MCF 10A (cell line): ENCODE measurements around the gene WDR27. TPM values are rescaled to one million over a fixed set of nuclear protein-coding genes. Genes with fewer than 3 reads are reported as not detected.

Experiments
- BruUV-seq: library from RNA; stranded (reverse); fragments of 400-500 nt; replicated peaks from 2 replicates; lab custom pipeline; 2021; lab: Mats Ljungman, UMichigan
- CTCF ChIA-PET: fragments of 300-600 bp; sonication (Branson Sonifier 250); formaldehyde crosslinking; extraction: SDS; loops from one replicate; lab custom pipeline; 2021; ENCODE audit warnings: antibody characterized with exemption, inconsistent platforms; lab: Yijun Ruan, JAX
- POLR2A ChIA-PET: fragments of 300-600, 350-650 bp; sonication (Branson Sonifier 250); formaldehyde crosslinking; extraction: SDS; loops from one replicate; lab custom pipeline; 2020; ENCODE audit warnings: antibody characterized with exemption, inconsistent platforms; lab: Yijun Ruan, JAX
- DNase-seq: peaks from one replicate; pipeline ENCODE4 v3.0.0-alpha.2; 2018; ENCODE audit not compliant: unreplicated experiment
- H3K27ac Mint-ChIP-seq: one replicate; pipeline ENCODE4 v1.8.0; 2022; ENCODE audit warnings: mild to moderate bottlenecking, low read depth, mixed read lengths; ENCODE audit not compliant: unreplicated experiment
- H3K27me3 Mint-ChIP-seq: one replicate; pipeline ENCODE4 v1.8.0; 2022; ENCODE audit warnings: mixed read lengths; ENCODE audit not compliant: insufficient read depth, unreplicated experiment
- H3K36me3 Mint-ChIP-seq: one replicate; pipeline ENCODE4 v1.8.0; 2022; ENCODE audit warnings: mild to moderate bottlenecking, moderate library complexity, mixed read lengths; ENCODE audit not compliant: insufficient read depth, unreplicated experiment
- H3K4me1 Mint-ChIP-seq: one replicate; pipeline ENCODE4 v1.8.0; 2022; ENCODE audit warnings: mixed read lengths; ENCODE audit not compliant: insufficient read depth, unreplicated experiment
- H3K4me3 Mint-ChIP-seq: one replicate; pipeline ENCODE4 v1.8.0; 2022; ENCODE audit warnings: mild to moderate bottlenecking, moderate library complexity, mixed read lengths; ENCODE audit not compliant: unreplicated experiment
- H3K9me3 Mint-ChIP-seq: one replicate; pipeline ENCODE4 v1.8.0; 2022; ENCODE audit warnings: mixed read lengths; ENCODE audit not compliant: unreplicated experiment
- intact Hi-C: fragments of 100-400 bp; cut with micrococcal nuclease; formaldehyde crosslinking; loops from 2 replicates; pipeline ENCODE4 v1.14.1; 2022
- total RNA-seq: library from RNA; stranded (reverse); gene quantifications from 2 replicates; pipeline ENCODE4 v1.2.3, GENCODE V29; 2022
- TF ChIP-seq, protein P1 (sequence below): fragments of 200-600 bp; IDR thresholded peaks from one replicate; pipeline ENCODE4 v1.8.0; 2022; ENCODE audit warnings: antibody characterized with exemption, mild to moderate bottlenecking; ENCODE audit not compliant: unreplicated experiment

The WDR27 gene
- total RNA-seq, 1 experiment from 2014 or later: 80.6 TPM

DNA sequence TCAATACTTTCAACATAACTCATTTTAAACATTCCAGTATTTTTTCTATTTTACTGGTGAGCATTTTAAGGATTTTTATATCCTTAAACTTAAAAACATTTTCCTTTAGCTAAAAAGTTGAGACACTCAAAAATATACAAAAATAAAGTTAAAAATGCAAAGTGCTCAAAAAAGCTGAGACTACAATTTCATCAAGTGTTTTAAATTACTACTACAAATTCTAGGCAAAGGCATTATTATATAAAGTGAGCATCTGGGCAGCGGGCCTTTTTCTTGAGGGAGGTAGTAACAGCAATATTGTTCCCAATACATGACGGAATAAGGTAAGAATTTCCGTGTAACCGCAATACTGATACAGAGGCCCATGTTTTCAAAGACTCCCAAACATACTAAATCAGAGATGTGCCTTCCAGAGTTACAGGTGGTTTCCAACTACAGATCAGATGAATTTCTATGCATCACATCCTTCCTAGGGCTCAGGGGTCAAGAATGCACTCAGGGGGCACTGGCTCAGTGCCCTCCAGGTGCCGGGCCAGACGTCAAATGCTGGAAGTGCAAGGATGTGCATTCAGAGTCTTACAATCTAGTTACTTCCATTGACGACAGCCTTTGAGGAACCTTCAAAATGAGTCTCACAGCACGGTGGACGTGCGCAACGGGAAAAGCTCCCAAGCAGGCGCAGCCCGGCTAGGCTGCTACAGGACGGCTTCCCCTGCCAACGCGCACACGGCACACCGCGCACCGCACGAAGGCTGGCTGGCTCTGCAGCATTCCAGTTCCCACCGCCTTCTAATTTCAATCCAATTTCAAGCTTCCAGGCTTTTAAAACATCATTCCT, 20.8 kb upstream of the WDR27 start:
- TF ChIP-seq, protein P1, sequence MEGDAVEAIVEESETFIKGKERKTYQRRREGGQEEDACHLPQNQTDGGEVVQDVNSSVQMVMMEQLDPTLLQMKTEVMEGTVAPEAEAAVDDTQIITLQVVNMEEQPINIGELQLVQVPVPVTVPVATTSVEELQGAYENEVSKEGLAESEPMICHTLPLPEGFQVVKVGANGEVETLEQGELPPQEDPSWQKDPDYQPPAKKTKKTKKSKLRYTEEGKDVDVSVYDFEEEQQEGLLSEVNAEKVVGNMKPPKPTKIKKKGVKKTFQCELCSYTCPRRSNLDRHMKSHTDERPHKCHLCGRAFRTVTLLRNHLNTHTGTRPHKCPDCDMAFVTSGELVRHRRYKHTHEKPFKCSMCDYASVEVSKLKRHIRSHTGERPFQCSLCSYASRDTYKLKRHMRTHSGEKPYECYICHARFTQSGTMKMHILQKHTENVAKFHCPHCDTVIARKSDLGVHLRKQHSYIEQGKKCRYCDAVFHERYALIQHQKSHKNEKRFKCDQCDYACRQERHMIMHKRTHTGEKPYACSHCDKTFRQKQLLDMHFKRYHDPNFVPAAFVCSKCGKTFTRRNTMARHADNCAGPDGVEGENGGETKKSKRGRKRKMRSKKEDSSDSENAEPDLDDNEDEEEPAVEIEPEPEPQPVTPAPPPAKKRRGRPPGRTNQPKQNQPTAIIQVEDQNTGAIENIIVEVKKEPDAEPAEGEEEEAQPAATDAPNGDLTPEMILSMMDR: no peak
- ChIA-PET CTCF (interaction anchor here (2.0 kb wide), 1 partner anchor 22 kb away, joined by 8 read pairs; no protein-coding TSS in a partner anchor), POLR2A (interaction anchor here (0.6 to 5.6 kb wide), 16 partner anchors 9 to 831 kb away, joined by 3 to 102 read pairs (median 4); partner anchors contain the start of genes C6orf120, DYNLT2, ERMARD and PSMB1)
- intact Hi-C loops: loop anchor here (2.0 kb wide), 1 partner anchor 694 kb away; no protein-coding TSS in a partner anchor
- H3K36me3 Mint-ChIP-seq: peaks cover 9% of the 10 kb centered on the region
- peak overlapping the region; percentile 70 for H3K27ac Mint-ChIP-seq
- peak overlapping the region; percentile 90 for H3K4me3 Mint-ChIP-seq
- DNase-seq: peak; percentile 68
- no peaks in the 10 kb centered on the region for H3K27me3 Mint-ChIP-seq
- no peaks in the 10 kb centered on the region for H3K9me3 Mint-ChIP-seq
- BruUV-seq: TSS peak; percentile 39
- peaks cover 10% of the 10 kb centered on the region for H3K4me1 Mint-ChIP-seq

DNA sequence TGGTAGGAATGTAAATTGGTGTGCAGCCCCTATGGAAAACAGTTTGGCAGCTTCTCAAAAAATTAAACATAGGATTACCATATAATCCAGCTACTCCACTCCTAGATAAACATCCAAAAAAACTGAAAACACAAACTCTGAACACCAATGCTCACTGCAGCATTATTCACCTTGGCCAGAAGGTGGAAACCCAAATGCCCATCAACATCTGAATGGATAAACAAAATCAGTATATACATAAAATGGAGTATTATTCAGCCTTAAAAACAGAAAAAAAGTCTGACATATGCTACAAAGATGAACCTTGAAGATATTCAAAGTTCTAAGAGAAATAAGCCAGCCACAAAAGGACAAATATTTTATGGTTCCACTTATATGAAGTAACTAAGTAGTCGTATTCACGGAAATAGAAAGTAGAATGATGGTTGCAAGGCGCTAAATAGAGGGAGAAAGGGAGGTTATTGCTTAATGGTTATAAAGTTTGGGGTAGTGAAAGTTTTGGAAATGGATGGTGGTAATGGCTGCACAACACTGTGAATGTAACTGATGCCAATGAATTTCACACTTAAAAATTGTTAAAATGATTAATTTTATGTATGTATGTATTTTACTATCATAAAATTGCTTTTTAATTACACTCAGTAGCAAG, 18.5 kb upstream of the WDR27 start:
- Mint-ChIP-seq H3K27me3 (no peaks in the 10 kb centered on the region), H3K4me3 (no peak overlapping the region), H3K36me3 (peaks cover 32% of the 10 kb centered on the region), H3K4me1 (peaks cover 10% of the 10 kb centered on the region), H3K27ac (no peak overlapping the region), H3K9me3 (no peaks in the 10 kb centered on the region)
- DNase-seq: no peak
- intact Hi-C loops: no loop called here
- TF ChIP-seq, protein P1: peak; percentile 26
- CTCF ChIA-PET: interaction anchor here (0.7 kb wide), 1 partner anchor 10 kb away, joined by 3 read pairs; no protein-coding TSS in a partner anchor
- POLR2A ChIA-PET: interaction anchor here (0.7 to 5.4 kb wide), 5 partner anchors 11 to 32 kb away, joined by 3 to 102 read pairs (median 11); partner anchors contain the start of genes C6orf120 and WDR27
- BruUV-seq: no TSS peak

DNA sequence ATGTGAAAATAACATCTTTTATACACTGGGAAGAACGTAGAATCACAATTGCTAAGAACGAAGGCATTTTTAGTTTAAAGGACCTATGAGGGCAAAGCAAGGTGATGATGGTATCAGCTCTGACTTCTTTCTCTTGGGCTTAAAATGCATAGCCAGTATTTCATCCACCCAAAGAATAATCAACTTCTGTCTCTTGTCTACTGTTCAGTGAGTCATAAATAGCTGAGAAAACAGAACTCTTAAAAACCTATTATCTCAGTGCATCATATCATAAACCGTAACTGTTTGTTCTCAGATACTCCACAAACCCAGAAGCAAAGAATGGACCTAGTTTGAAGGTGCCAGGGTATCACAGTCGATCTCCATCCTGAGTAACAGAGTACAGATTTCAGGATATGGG, 17.3 kb upstream of the WDR27 start:
- intact Hi-C loops: no loop called here
- ChIA-PET CTCF (interaction anchor here (1.3 to 1.4 kb wide), 2 partner anchors 10 to 33 kb away, joined by 4 to 6 read pairs; partner anchors contain the start of genes DYNLT2 and ERMARD), POLR2A (interaction anchor here (1.3 to 3.7 kb wide), 5 partner anchors 10 to 31 kb away, joined by 3 to 25 read pairs (median 3); no protein-coding TSS in a partner anchor)
- no peak overlapping the region for H3K4me3 Mint-ChIP-seq
- H3K9me3 Mint-ChIP-seq: no peaks in the 10 kb centered on the region
- H3K27me3 Mint-ChIP-seq: no peaks in the 10 kb centered on the region
- TF ChIP-seq, protein P1: no peak
- no TSS peak for BruUV-seq
- no peak for DNase-seq
- H3K4me1 Mint-ChIP-seq: peaks cover 10% of the 10 kb centered on the region
- no peak overlapping the region for H3K27ac Mint-ChIP-seq
- peaks cover 44% of the 10 kb centered on the region for H3K36me3 Mint-ChIP-seq

DNA sequence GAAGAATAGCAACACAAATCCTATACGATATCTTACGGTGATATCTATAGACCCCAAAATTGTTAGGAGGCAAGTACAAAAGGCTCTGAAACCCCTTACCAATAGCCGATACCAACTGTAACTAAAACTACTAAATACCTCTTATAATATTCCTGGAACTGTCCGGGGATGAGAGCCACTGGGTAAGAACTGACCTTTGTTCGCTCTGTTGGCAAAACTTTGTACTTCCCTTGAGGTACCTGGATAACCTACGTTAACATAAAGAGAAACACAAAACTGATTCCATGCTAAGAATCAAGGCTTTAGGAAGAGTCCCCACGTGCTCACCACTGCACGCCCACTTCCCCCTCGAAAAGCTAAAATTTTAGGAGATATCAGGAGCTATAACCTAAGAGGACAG, 12.8 kb upstream of the WDR27 start:
- ChIA-PET CTCF (no interaction called here), POLR2A (interaction anchor here (1.5 to 1.8 kb wide), 2 partner anchors 10 to 12 kb away, joined by 3 to 10 read pairs; partner anchors contain the start of genes C6orf120 and WDR27)
- intact Hi-C loops: no loop called here
- Mint-ChIP-seq H3K27me3 (no peaks in the 10 kb centered on the region), H3K4me3 (no peak overlapping the region), H3K27ac (no peak overlapping the region), H3K9me3 (no peaks in the 10 kb centered on the region), H3K36me3 (peaks cover 74% of the 10 kb centered on the region), H3K4me1 (peaks cover 5% of the 10 kb centered on the region)
- DNase-seq: no peak
- TF ChIP-seq, protein P1: no peak
- no TSS peak for BruUV-seq
